MM.1S (cell line): ENCODE measurements around the gene TRAPPC14.
"Not testable (repeated sequence)": the region's sequence is repeated elsewhere in the genome, so short reads cannot be mapped to it uniquely, and the experiment has no call there.

Source experiments
- CTCF ChIP-seq: fragments of 300-600 bp; sonication (generic); IDR thresholded peaks from 2 replicates; pipeline ENCODE4 v1.5.1; 2016; ENCODE audit warnings: antibody characterized with exemption, low read length, mixed read lengths
- EZH2 ChIP-seq: fragments of 300-600 bp; sonication (generic); optimal IDR thresholded peaks from 2 replicates; pipeline ENCODE3; 2017; ENCODE audit warnings: low read depth, mild to moderate bottlenecking, antibody characterized with exemption, low read length, mixed read lengths

DNA sequence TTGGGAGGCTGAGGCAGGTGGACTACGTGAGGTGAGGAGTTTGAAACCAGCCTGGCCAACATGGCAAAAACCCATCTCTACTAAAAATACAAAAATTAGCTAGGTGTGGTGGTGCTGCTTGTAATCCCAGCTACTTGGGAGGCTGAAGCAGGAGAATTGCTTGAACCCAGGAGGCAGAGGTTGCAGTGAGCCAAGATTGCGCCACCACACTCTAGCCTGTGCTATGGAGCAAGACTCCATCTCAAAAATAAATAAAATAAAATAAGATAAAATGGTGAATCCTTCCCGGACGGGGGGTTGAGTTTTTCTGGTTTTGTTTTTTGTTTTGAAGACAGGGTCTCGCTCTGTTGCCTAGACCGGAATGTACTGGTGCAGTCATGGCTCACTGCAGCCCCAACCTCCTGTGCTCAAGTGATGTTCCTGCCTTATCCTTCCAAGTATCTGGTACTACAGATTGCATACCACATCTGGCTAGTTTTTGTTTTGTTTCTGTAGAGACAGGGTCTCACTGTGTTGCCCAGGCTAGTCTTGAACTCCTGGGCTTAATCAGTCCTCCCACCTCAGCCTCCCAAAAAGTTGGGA, 33.8 kb upstream of the TRAPPC14 start:
- TF ChIP-seq CTCF, EZH2: not testable (repeated sequence)
